Liver (tissue), 3 donors: ENCODE measurements around the gene RPS6KB1.
A peak's percentile ranks its signal among the peaks of the same experiment; 100 is the strongest.

Experiments
- FOXA1 ChIP-seq: IDR thresholded peaks from 2 replicates; pipeline ENCODE4 v1.6.1; 2016; ENCODE audit warnings: antibody characterized with exemption
- HNF4A ChIP-seq, 2 donors: conservative IDR thresholded peaks; 2 replicates each; pipeline ENCODE4 v1.6.1; 2016; ENCODE audit warnings: antibody characterized with exemption in 2 of 2, mild to moderate bottlenecking in 2 of 2
- RAD21 ChIP-seq, 2 donors: IDR thresholded peaks; 2 replicates each; pipeline ENCODE4 v1.6.1; 2016; ENCODE audit warnings: antibody characterized with exemption in 2 of 2, mild to moderate bottlenecking in 2 of 2
- SP1 ChIP-seq: IDR thresholded peaks from 2 replicates; pipeline ENCODE4 v1.6.1; 2018; ENCODE audit warnings: antibody characterized with exemption, mild to moderate bottlenecking
- TAF1 ChIP-seq: conservative IDR thresholded peaks from 2 replicates; pipeline ENCODE4 v1.6.1; 2016; ENCODE audit warnings: antibody characterized with exemption, mild to moderate bottlenecking
- YY1 ChIP-seq: IDR thresholded peaks from 2 replicates; pipeline ENCODE4 v1.6.1; 2016; ENCODE audit warnings: antibody characterized with exemption, mild to moderate bottlenecking
- TF ChIP-seq, protein P1 (sequence below): fragments of 150-350 bp; IDR thresholded peaks from 2 replicates; pipeline ENCODE4 v1.5.1; 2017; ENCODE audit warnings: improper control_type of control experiment, low read depth, low read length; ENCODE audit not compliant: missing input control
- donor health status: healthy.
- donor health status: healthy.

- TF ChIP-seq, protein P1, sequence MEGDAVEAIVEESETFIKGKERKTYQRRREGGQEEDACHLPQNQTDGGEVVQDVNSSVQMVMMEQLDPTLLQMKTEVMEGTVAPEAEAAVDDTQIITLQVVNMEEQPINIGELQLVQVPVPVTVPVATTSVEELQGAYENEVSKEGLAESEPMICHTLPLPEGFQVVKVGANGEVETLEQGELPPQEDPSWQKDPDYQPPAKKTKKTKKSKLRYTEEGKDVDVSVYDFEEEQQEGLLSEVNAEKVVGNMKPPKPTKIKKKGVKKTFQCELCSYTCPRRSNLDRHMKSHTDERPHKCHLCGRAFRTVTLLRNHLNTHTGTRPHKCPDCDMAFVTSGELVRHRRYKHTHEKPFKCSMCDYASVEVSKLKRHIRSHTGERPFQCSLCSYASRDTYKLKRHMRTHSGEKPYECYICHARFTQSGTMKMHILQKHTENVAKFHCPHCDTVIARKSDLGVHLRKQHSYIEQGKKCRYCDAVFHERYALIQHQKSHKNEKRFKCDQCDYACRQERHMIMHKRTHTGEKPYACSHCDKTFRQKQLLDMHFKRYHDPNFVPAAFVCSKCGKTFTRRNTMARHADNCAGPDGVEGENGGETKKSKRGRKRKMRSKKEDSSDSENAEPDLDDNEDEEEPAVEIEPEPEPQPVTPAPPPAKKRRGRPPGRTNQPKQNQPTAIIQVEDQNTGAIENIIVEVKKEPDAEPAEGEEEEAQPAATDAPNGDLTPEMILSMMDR: no peak
- TF ChIP-seq YY1: no peak
- no peak for TF ChIP-seq TAF1
- TF ChIP-seq RAD21 (IDR thresholded peaks at IDR 0.05): peak; percentile 9 to 15
- peak in 1 of 2 donors; percentile 24 for TF ChIP-seq HNF4A (conservative IDR thresholded peaks at IDR 0.05)
- peak; percentile 48 for TF ChIP-seq SP1
- TF ChIP-seq FOXA1: no peak
Measured at GRCh38 chr17:59892251-59892923, 534 bp upstream of the RPS6KB1 start.
